ENCODE measurements around the gene DCLRE1A. TPM values are rescaled to one million over a fixed set of nuclear protein-coding genes. Genes with fewer than 3 reads are reported as not detected.
"Not testable (repeated sequence)": the region's sequence is repeated elsewhere in the genome, so short reads cannot be mapped to it uniquely, and the experiment has no call there.

Gene DCLRE1A
- polyA plus RNA-seq, 3 donors, result 13.5 to 16.9 (median 15.3) TPM

DNA sequence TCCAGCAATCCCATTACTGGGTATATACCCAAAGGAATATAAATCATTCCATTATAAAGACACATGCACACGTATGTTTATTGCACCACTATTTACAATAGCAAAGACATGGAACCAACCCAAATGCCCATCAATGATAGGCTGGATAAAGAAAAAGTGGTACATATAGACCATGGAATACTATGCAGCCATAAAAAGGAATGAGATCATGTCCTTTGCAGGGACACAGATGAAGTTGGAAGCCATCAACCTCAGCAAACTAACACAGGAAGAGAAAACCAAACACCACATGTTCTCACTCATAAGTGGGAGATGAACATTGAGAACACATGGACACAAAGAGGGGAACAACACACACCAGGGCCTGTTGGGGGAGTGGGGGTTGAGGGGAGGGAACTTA, 39.2 kb downstream of the DCLRE1A start:
- not testable (repeated sequence) for DNase-seq (ENCODE audit: extremely low read depth in 1 of 11, low read depth in 9 of 11, low spot score in 4 of 11)

DNA sequence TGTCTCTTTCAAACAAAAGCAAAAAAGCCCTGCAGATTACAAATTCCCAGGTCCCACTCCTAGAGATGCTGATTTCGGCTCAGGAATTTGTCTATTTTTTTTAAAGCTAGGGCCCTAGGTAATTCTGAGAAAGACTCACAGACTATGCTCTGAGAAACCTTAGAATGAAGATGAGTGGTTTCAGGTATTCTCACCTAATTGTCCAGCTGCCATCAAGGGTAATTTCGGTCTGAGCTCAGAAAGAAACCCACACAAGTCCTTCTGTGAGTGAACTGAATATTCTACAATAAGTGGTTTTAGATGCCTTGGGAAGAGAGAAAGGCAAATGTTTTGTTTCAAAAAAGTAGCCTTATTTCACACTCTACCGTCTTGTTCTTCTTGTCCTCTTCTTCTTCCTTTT, 45.7 kb downstream of the DCLRE1A start:
- no peak for DNase-seq (ENCODE audit: extremely low read depth in 1 of 11, low read depth in 9 of 11, low spot score in 4 of 11)

- DNase-seq (ENCODE audit: extremely low read depth in 1 of 11, low read depth in 9 of 11, low spot score in 4 of 11), result no peak
Measured at GRCh38 chr10:113806503-113806902, 47.4 kb downstream of the DCLRE1A start.

DNA sequence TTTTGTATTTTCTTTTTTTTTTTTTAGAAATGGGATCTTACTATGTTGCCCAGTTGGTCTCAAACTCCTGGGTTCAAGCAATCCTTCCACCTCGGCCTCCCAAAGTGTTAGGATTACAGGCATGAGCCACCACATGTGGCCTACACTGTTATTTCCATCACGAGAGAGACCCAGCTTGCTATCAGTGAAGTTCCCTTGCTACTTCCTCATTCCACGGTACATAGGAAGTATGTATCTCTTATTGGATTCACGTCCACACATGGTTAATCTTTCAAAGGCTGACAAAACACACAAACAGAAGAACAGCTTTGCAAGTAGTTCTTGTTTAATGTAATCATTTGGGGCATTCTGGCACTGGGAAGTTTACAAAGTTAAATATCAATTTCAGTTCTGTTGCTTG, 50.9 kb downstream of the DCLRE1A start:
- no peak for DNase-seq (ENCODE audit: extremely low read depth in 1 of 11, low read depth in 9 of 11, low spot score in 4 of 11)

GRCh38 chr10:113801569-113801968, 52.3 kb downstream of the DCLRE1A start:
- no peak for DNase-seq (ENCODE audit: extremely low read depth in 1 of 11, low read depth in 9 of 11, low spot score in 4 of 11)

DNA sequence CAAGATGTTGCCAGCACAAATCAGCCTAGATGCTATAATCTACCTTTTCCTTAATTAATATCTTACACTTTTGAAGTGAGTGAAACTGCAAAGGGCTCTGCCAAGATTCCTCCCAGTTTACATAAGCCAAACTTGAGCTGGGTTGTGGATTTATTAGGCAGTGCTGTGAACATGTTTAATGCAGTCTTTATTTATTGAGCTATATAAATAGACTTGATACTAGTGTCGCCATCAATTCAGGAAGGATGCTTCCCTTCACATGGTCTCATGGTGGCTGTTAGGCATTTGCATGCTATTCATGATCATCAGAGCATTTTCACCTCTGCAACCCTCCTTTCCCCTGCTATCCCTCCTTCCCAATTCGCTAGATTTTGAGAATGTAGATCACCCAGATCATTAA, 62.2 kb downstream of the DCLRE1A start:
- no peak for DNase-seq (ENCODE audit: extremely low read depth in 1 of 11, low read depth in 9 of 11, low spot score in 4 of 11)

- no peak for DNase-seq (ENCODE audit: extremely low read depth in 1 of 11, low read depth in 9 of 11, low spot score in 4 of 11)
Measured at GRCh38 chr10:113788604-113789083, 65.2 kb downstream of the DCLRE1A start.

Other genes starting within 250 kb of the DCLRE1A start
- under 1 TPM in 1 of 3 donors, not detected in 2; 0.03 TPM for gene NRAP, start 190.0 kb downstream of the DCLRE1A start, polyA plus RNA-seq (ENCODE audit: insufficient read length in 3 of 3)
- 10 to 100 TPM; 24.6 to 26.9 (median 24.6) TPM for gene CASP7, start 174.2 kb downstream of the DCLRE1A start, polyA plus RNA-seq (ENCODE audit: insufficient read length in 3 of 3)
- gene PLEKHS1, start 102.4 kb downstream of the DCLRE1A start, polyA plus RNA-seq (ENCODE audit: insufficient read length in 3 of 3), result under 1 TPM; 0.10 to 0.15 (median 0.11) TPM
- 10 to 100 TPM; 17.5 to 26.9 (median 20.9) TPM for gene NHLRC2, start 579 bp upstream of the DCLRE1A start, polyA plus RNA-seq (ENCODE audit: insufficient read length in 3 of 3)
- under 1 TPM in 1 of 3 donors, not detected in 2; 0.08 TPM for gene ADRB1, start 189.8 kb upstream of the DCLRE1A start, polyA plus RNA-seq (ENCODE audit: insufficient read length in 3 of 3)

Measured in renal cortex interstitium (tissue), 11 donors.